Measurements from ENCODE around the gene MOCS3. TPM values are rescaled to one million over a fixed set of nuclear protein-coding genes. Genes with fewer than 3 reads are reported as not detected.

The MOCS3 gene
- total RNA-seq, 5 donors from 2014 or later (not counting 1 experiment from before 2014, with no cell fraction given), result 2.6 to 8.3 (median 7.6) TPM

DNA sequence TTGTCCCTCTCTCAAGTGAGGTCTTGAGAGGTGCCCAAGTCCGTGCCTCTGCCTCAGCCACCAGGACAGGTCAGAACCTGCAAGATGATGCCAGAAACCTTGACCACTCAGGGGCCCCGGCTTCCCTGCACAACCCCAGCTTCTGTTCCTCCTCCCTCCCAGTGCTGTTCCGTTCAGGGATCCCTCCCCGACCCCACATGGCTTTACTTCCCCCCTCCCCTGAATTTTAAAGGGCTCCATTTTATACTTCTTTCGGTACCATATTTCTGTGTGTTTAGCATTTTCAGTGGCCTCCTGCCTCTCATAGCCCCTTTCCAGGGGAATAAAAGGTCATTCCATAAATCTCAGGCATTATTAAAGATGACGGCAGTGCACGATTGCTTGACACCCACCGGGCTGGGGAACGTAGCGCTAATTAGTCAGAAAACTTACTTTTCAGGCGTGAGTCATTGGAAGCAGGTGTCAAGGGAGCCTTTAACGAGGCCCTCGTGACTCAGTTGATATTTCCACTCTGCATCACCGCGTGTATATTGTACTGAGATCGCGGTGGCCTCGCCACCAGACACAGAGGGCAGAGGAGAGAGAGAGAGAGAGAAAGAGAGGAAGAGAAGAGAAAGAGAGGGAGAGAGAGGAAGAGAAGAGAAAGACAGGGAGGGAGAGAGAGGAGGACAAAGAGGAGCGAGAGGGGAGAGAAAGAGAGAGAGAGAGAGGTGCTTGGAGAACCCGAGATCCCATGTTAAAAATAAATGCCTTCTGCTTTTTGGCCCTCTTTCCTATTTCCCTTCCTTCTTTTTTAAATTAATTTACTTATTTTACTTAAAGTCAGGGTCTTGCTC, 43.0 kb downstream of the MOCS3 start:
- WGBS (ENCODE audit: insufficient coverage), result 74% methylated on average over 15 of the region's 20 CpGs
- CTCF ChIA-PET, result no interaction called here
- no peak for ATAC-seq (replicated peaks in 1 of 4)

GRCh38 chr20:51002633-51003032, 44.0 kb downstream of the MOCS3 start:
- no peak for DNase-seq
- no peak overlapping the region for H3K4me3 Mint-ChIP-seq
- no peak for ATAC-seq (replicated peaks in 1 of 4)
- Histone ChIP-seq H3K27me3 (replicated peaks in 1 of 2; ENCODE audit: control insufficient read depth in 2 of 2, extremely low read depth in 1 of 2, insufficient read depth in 2 of 2, low read length in 1 of 2) (peaks cover 2 to 52% of the 10 kb centered on the region in 2 experiments), H3K9me3 (no peaks in the 10 kb centered on the region), H3K4me3 (ENCODE audit: control insufficient read depth in 1 of 2, extremely low read depth in 1 of 2, low read length in 1 of 2) (no peak overlapping the region), H3K36me3 (ENCODE audit: control insufficient read depth in 2 of 2, extremely low read depth in 1 of 2, insufficient read depth in 1 of 2, low read length in 1 of 2) (no peaks in the 10 kb centered on the region), H3K4me1 (ENCODE audit: control insufficient read depth in 1 of 2, extremely low read depth in 1 of 2, insufficient read depth in 2 of 2, low read length in 2 of 2) (no peaks in the 10 kb centered on the region), H3K27ac (ENCODE audit: low read length) (no peak overlapping the region)
- ChIA-PET POLR2A (no interaction called here), CTCF (no interaction called here)
- H3K27ac Mint-ChIP-seq, result no peak overlapping the region
- WGBS (ENCODE audit: insufficient coverage), result 73% methylated on average over 3 of the region's 7 CpGs
- no peaks in the 10 kb centered on the region for H3K9me3 Mint-ChIP-seq
- no peaks in the 10 kb centered on the region for H3K4me1 Mint-ChIP-seq
- no peaks in the 10 kb centered on the region for H3K36me3 Mint-ChIP-seq
- peaks cover 34 to 55% of the 10 kb centered on the region in 2 donors for H3K27me3 Mint-ChIP-seq

More for the DNA sequence above, 43.0 kb downstream of the MOCS3 start:
- Histone ChIP-seq H3K4me1 (ENCODE audit: control insufficient read depth in 1 of 2, extremely low read depth in 1 of 2, insufficient read depth in 2 of 2, low read length in 2 of 2) (no peaks in the 10 kb centered on the region), H3K36me3 (ENCODE audit: control insufficient read depth in 2 of 2, extremely low read depth in 1 of 2, insufficient read depth in 1 of 2, low read length in 1 of 2) (no peaks in the 10 kb centered on the region), H3K4me3 (ENCODE audit: control insufficient read depth in 1 of 2, extremely low read depth in 1 of 2, low read length in 1 of 2) (no peak overlapping the region), H3K27me3 (replicated peaks in 1 of 2; ENCODE audit: control insufficient read depth in 2 of 2, extremely low read depth in 1 of 2, insufficient read depth in 2 of 2, low read length in 1 of 2) (peaks cover 3 to 58% of the 10 kb centered on the region in 2 experiments), H3K9me3 (no peaks in the 10 kb centered on the region), H3K27ac (ENCODE audit: low read length) (no peak overlapping the region)
- no peak for DNase-seq
- Mint-ChIP-seq H3K27ac (no peak overlapping the region), H3K36me3 (no peaks in the 10 kb centered on the region), H3K27me3 (peaks cover 34 to 54% of the 10 kb centered on the region in 2 donors), H3K4me1 (no peaks in the 10 kb centered on the region), H3K4me3 (no peak overlapping the region), H3K9me3 (no peaks in the 10 kb centered on the region)
- POLR2A ChIA-PET, result interaction anchor here in 1 of 2 donors (0.8 kb wide), 1 partner anchor 620 kb away, joined by 4 read pairs; no protein-coding TSS in a partner anchor

GRCh38 chr20:51003753-51004152, 45.1 kb downstream of the MOCS3 start:
- peaks cover 0 to 50% of the 10 kb centered on the region in 2 experiments for H3K27me3 ChIP-seq (replicated peaks in 1 of 2; ENCODE audit: control insufficient read depth in 2 of 2, extremely low read depth in 1 of 2, insufficient read depth in 2 of 2, low read length in 1 of 2)
- no peak overlapping the region for H3K4me3 Mint-ChIP-seq
- no peak overlapping the region for H3K27ac Mint-ChIP-seq
- H3K4me3 ChIP-seq (ENCODE audit: control insufficient read depth in 1 of 2, extremely low read depth in 1 of 2, low read length in 1 of 2), result no peak overlapping the region
- ChIA-PET POLR2A (no interaction called here), CTCF (no interaction called here)
- no peaks in the 10 kb centered on the region for H3K9me3 ChIP-seq
- ATAC-seq (replicated peaks in 1 of 4) (no peak), DNase-seq (no peak)
- peaks cover 31 to 51% of the 10 kb centered on the region in 2 donors for H3K27me3 Mint-ChIP-seq
- H3K4me1 Mint-ChIP-seq, result no peaks in the 10 kb centered on the region
- no peak overlapping the region for H3K27ac ChIP-seq (ENCODE audit: low read length)
- no peaks in the 10 kb centered on the region for H3K9me3 Mint-ChIP-seq
- no peaks in the 10 kb centered on the region for H3K36me3 Mint-ChIP-seq
- WGBS (ENCODE audit: insufficient coverage), result 82% methylated on average over 16 of the region's 21 CpGs
- no peaks in the 10 kb centered on the region for H3K36me3 ChIP-seq (ENCODE audit: control insufficient read depth in 2 of 2, extremely low read depth in 1 of 2, insufficient read depth in 1 of 2, low read length in 1 of 2)
- no peaks in the 10 kb centered on the region for H3K4me1 ChIP-seq (ENCODE audit: control insufficient read depth in 1 of 2, extremely low read depth in 1 of 2, insufficient read depth in 2 of 2, low read length in 2 of 2)

- CTCF ChIA-PET, result no interaction called here
- ATAC-seq (replicated peaks in 1 of 4), result no peak
- peaks cover 0 to 46% of the 10 kb centered on the region in 2 experiments for H3K27me3 ChIP-seq (replicated peaks in 1 of 2; ENCODE audit: control insufficient read depth in 2 of 2, extremely low read depth in 1 of 2, insufficient read depth in 2 of 2, low read length in 1 of 2)
- Mint-ChIP-seq H3K9me3 (no peaks in the 10 kb centered on the region), H3K36me3 (no peaks in the 10 kb centered on the region), H3K4me3 (no peak overlapping the region), H3K27ac (no peak overlapping the region), H3K4me1 (no peaks in the 10 kb centered on the region), H3K27me3 (peaks cover 26 to 50% of the 10 kb centered on the region in 2 donors)
- no peaks in the 10 kb centered on the region for H3K9me3 ChIP-seq
- H3K27ac ChIP-seq (ENCODE audit: low read length), result no peak overlapping the region
- H3K36me3 ChIP-seq (ENCODE audit: control insufficient read depth in 2 of 2, extremely low read depth in 1 of 2, insufficient read depth in 1 of 2, low read length in 1 of 2), result no peaks in the 10 kb centered on the region
- POLR2A ChIA-PET, result no interaction called here
- DNase-seq, result no peak
- no peaks in the 10 kb centered on the region for H3K4me1 ChIP-seq (ENCODE audit: control insufficient read depth in 1 of 2, extremely low read depth in 1 of 2, insufficient read depth in 2 of 2, low read length in 2 of 2)
- 93% methylated on average over 44 of the region's 44 CpGs for WGBS (ENCODE audit: insufficient coverage)
- no peak overlapping the region for H3K4me3 ChIP-seq (ENCODE audit: control insufficient read depth in 1 of 2, extremely low read depth in 1 of 2, low read length in 1 of 2)
Measured at GRCh38 chr20:51004305-51004727, 45.7 kb downstream of the MOCS3 start.

DNA sequence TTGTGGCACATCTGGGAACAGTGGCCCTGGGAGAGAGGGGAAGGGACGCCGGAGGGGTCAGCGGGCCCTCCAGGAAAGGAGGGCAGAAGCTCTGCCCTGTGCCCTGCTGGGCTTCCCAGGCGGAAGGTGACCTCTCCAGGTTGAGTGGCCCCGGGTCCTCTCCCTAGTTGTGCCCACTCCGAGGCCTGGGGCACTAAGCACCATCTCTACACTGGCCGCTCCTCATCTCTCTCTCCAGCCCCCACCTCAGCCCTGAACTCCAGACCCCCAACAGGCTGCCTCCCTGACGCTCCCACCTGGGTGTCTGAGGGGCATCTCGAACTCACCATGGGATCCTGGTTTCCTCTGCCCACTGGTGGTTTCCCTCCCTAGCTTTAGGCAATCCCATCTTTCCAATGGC, 46.2 kb downstream of the MOCS3 start:
- Mint-ChIP-seq H3K27me3 (peaks cover 24 to 48% of the 10 kb centered on the region in 2 donors), H3K4me1 (no peaks in the 10 kb centered on the region), H3K36me3 (no peaks in the 10 kb centered on the region), H3K27ac (no peak overlapping the region), H3K9me3 (no peaks in the 10 kb centered on the region), H3K4me3 (no peak overlapping the region)
- WGBS (ENCODE audit: insufficient coverage), result 83% methylated on average over 6 of the region's 9 CpGs
- Histone ChIP-seq H3K9me3 (no peaks in the 10 kb centered on the region), H3K27ac (ENCODE audit: low read length) (no peak overlapping the region), H3K27me3 (replicated peaks in 1 of 2; ENCODE audit: control insufficient read depth in 2 of 2, extremely low read depth in 1 of 2, insufficient read depth in 2 of 2, low read length in 1 of 2) (peaks cover 0 to 44% of the 10 kb centered on the region in 2 experiments), H3K4me3 (ENCODE audit: control insufficient read depth in 1 of 2, extremely low read depth in 1 of 2, low read length in 1 of 2) (no peak overlapping the region), H3K36me3 (ENCODE audit: control insufficient read depth in 2 of 2, extremely low read depth in 1 of 2, insufficient read depth in 1 of 2, low read length in 1 of 2) (no peaks in the 10 kb centered on the region), H3K4me1 (ENCODE audit: control insufficient read depth in 1 of 2, extremely low read depth in 1 of 2, insufficient read depth in 2 of 2, low read length in 2 of 2) (no peaks in the 10 kb centered on the region)
- DNase-seq (no peak), ATAC-seq (replicated peaks in 1 of 4) (no peak)
- ChIA-PET POLR2A (no interaction called here), CTCF (no interaction called here)

- no peak overlapping the region for H3K4me3 Mint-ChIP-seq
- Histone ChIP-seq H3K36me3 (ENCODE audit: control insufficient read depth in 2 of 2, extremely low read depth in 1 of 2, insufficient read depth in 1 of 2, low read length in 1 of 2) (no peaks in the 10 kb centered on the region), H3K4me1 (ENCODE audit: control insufficient read depth in 1 of 2, extremely low read depth in 1 of 2, insufficient read depth in 2 of 2, low read length in 2 of 2) (no peaks in the 10 kb centered on the region), H3K27me3 (replicated peaks in 1 of 2; ENCODE audit: control insufficient read depth in 2 of 2, extremely low read depth in 1 of 2, insufficient read depth in 2 of 2, low read length in 1 of 2) (peaks cover 0 to 40% of the 10 kb centered on the region in 2 experiments), H3K4me3 (ENCODE audit: control insufficient read depth in 1 of 2, extremely low read depth in 1 of 2, low read length in 1 of 2) (no peak overlapping the region), H3K27ac (ENCODE audit: low read length) (no peak overlapping the region), H3K9me3 (no peaks in the 10 kb centered on the region)
- ATAC-seq (replicated peaks in 1 of 4) (no peak), DNase-seq (no peak)
- H3K27me3 Mint-ChIP-seq, result peaks cover 23 to 44% of the 10 kb centered on the region in 2 donors
- H3K27ac Mint-ChIP-seq, result no peak overlapping the region
- H3K9me3 Mint-ChIP-seq, result no peaks in the 10 kb centered on the region
- 87% methylated on average over 6 of the region's 7 CpGs for WGBS (ENCODE audit: insufficient coverage)
- CTCF ChIA-PET, result interaction anchor here in 1 of 2 donors (0.6 kb wide), 1 partner anchor 1464 kb away, joined by 3 read pairs; no protein-coding TSS in a partner anchor
- POLR2A ChIA-PET, result interaction anchor here in 1 of 2 donors (0.6 kb wide), 1 partner anchor 209 kb away, joined by 8 read pairs; no protein-coding TSS in a partner anchor
- H3K4me1 Mint-ChIP-seq, result no peaks in the 10 kb centered on the region
- H3K36me3 Mint-ChIP-seq, result no peaks in the 10 kb centered on the region
Measured at GRCh38 chr20:51005214-51005613, 46.6 kb downstream of the MOCS3 start.

Data from T-cell (primary cell).